Ovary (tissue), 9 donors: Measurements from ENCODE around the gene PITPNC1. TPM values are rescaled to one million over a fixed set of nuclear protein-coding genes. Genes with fewer than 3 reads are reported as not detected.

Experiments
- DNase-seq, 5 donors: peaks; one replicate each; pipeline ENCODE4 v3.0.0-alpha.2; 2019 to 2020
- H3K27ac ChIP-seq, 2 donors: fragments of 200-600 bp; one replicate each; pipeline versions ENCODE4 v1.5.1 to v1.8.0; 2019 to 2022
- H3K27me3 ChIP-seq: fragments of 200-600 bp; one replicate; pipeline ENCODE4 v1.8.0; 2022
- H3K36me3 ChIP-seq: fragments of 200-600 bp; sonication (generic); one replicate; pipeline ENCODE4 v1.5.1; 2019
- H3K4me1 ChIP-seq: one replicate; pipeline ENCODE4 v1.8.1; 2013; ENCODE audit warnings: mild to moderate bottlenecking, moderate library complexity; ENCODE audit not compliant: insufficient read depth
- H3K4me3 ChIP-seq: fragments of 200-600 bp; sonication (generic); one replicate; pipeline ENCODE4 v1.5.1; 2017
- H3K9me3 ChIP-seq, 2 donors: fragments of 200-600 bp in 1 of 2; sonication (generic) in 1 of 2; one replicate each; pipeline versions ENCODE4 v1.5.1 to v1.8.1; 2013 to 2019; ENCODE audit warnings: mild to moderate bottlenecking in 1 of 2, moderate library complexity in 1 of 2
- EP300 ChIP-seq: sonication (generic); formaldehyde crosslinking; IDR thresholded peaks from one replicate; pipeline ENCODE4 v1.6.1; 2017; ENCODE audit warnings: antibody characterized with exemption
- POLR2A ChIP-seq: fragments of 450-650 bp; IDR thresholded peaks from one replicate; pipeline ENCODE4 v1.6.1; 2017; ENCODE audit warnings: antibody characterized with exemption, mild to moderate bottlenecking, moderate library complexity
- WGBS, 3 donors: extraction: QIAGEN DNeasy Blood & Tissue Kit in 1 of 3; methylation state at CpG; one replicate each; pipeline versions ENCODE4 v1.1.5 to v1.1.7; 2013 to 2017; 5-methylcytosine and 5-hydroxymethylcytosine counted together
- intact Hi-C, 4 donors: fragments of 100-400 bp; cut with DNase I; formaldehyde crosslinking; loops; one replicate each; pipeline versions ENCODE4 v1.11.0 to v1.15.1; 2022 to 2023
- polyA plus RNA-seq, 2 donors: library from polyadenylated mRNA; stranded (reverse); fragments of 200-250 nt in 1 of 2; fragments of 350-450 nt in 1 of 2; fragmentation: Illumina TruSeq in 1 of 2; extraction: RNeasy Lipid Tissue Mini Kit (QIAGEN cat#74804) in 1 of 2; gene quantifications; one replicate each; pipeline ENCODE4 v1.2.3, GENCODE V29; 2013 to 2014
- total RNA-seq, 7 donors: library from RNA; depleted of rRNA in 2 of 7; stranded (reverse); fragments of >200 nt in 2 of 7; fragmentation: NEBNext Ultra II Directional in 3 of 7; extraction: Animal tissue kit (Norgen Biotek cat#: 25700) in 3 of 7; gene quantifications; one replicate each; pipeline versions ENCODE4 v1.1.0 to v1.2.4, GENCODE V29; 2016 to 2023
- TF ChIP-seq, protein P1 (sequence below), 3 donors: fragments of 450-650 bp in 2 of 3; fragments of 200-600 bp in 1 of 3; IDR thresholded peaks; one replicate each; pipeline versions ENCODE4 v1.5.1 to v1.8.0; 2016 to 2022; ENCODE audit warnings: antibody characterized with exemption in 3 of 3, mild to moderate bottlenecking in 1 of 3
- donor health status: DM: no; HTN: no; CAD: no; lungs with moderate emphysema.
- donor health status: DM: no; HTN: no; CAD: no.
- donor health status: Bipolar disorder and iron deficiency.
- donor health status: DM: yes; HTN: yes; CAD: no.
- donor health status: DM: no; HTN: no; CAD: no.
- donor health status: DM: yes; HTN: yes; CAD: no.

PITPNC1 gene
- total and polyA plus RNA-seq, 9 donors = 14.9 to 40.9 (median 23.8) TPM

DNA sequence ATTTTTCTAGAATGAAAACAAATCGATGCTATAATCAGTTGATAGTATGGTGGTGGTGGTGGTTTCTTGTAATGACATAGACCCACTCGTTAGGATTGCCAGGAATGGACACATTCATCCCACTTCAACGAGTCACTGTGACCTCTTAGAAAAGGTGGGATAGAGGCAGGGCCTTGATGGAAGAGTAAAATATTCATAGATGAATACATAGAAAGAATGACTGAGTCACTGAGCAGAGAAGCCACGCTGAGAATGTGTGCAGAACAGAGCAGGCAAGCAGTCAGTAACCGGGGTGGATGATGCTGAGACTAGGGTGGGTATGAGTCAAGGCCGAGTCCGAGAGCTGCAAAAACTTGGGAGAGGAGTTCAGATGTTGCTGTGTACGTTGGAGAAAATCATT, 129.9 kb downstream of the PITPNC1 start:
- no peak for DNase-seq
- no peaks in the 10 kb centered on the region for H3K27me3 ChIP-seq
- 83 to 88% (median 85%) methylated on average over 8 of the region's 8 CpGs for WGBS, 3 donors
- no peaks in the 10 kb centered on the region for H3K36me3 ChIP-seq
- no peak overlapping the region for H3K4me3 ChIP-seq
- H3K9me3 ChIP-seq = no peaks in the 10 kb centered on the region
- H3K27ac ChIP-seq = no peak overlapping the region
- TF ChIP-seq POLR2A = no peak
- TF ChIP-seq, protein P1, sequence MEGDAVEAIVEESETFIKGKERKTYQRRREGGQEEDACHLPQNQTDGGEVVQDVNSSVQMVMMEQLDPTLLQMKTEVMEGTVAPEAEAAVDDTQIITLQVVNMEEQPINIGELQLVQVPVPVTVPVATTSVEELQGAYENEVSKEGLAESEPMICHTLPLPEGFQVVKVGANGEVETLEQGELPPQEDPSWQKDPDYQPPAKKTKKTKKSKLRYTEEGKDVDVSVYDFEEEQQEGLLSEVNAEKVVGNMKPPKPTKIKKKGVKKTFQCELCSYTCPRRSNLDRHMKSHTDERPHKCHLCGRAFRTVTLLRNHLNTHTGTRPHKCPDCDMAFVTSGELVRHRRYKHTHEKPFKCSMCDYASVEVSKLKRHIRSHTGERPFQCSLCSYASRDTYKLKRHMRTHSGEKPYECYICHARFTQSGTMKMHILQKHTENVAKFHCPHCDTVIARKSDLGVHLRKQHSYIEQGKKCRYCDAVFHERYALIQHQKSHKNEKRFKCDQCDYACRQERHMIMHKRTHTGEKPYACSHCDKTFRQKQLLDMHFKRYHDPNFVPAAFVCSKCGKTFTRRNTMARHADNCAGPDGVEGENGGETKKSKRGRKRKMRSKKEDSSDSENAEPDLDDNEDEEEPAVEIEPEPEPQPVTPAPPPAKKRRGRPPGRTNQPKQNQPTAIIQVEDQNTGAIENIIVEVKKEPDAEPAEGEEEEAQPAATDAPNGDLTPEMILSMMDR (IDR thresholded peaks at IDR 0.05) = no peak
- no peak for TF ChIP-seq EP300
- intact Hi-C loops = no loop called here
- H3K4me1 ChIP-seq = no peaks in the 10 kb centered on the region

- H3K4me1 ChIP-seq = no peaks in the 10 kb centered on the region
- H3K9me3 ChIP-seq = no peaks in the 10 kb centered on the region
- TF ChIP-seq EP300 (no peak), POLR2A (no peak)
- TF ChIP-seq, protein P1 (IDR thresholded peaks at IDR 0.05) = no peak
- H3K36me3 ChIP-seq = no peaks in the 10 kb centered on the region
- intact Hi-C loops = no loop called here
- 53 to 59% (median 57%) methylated on average over 10 of the region's 10 CpGs for WGBS, 3 donors
- no peak for DNase-seq
- H3K27me3 ChIP-seq = no peaks in the 10 kb centered on the region
- no peak overlapping the region for H3K27ac ChIP-seq
- H3K4me3 ChIP-seq = no peak overlapping the region
These were observed 132.6 kb downstream of the PITPNC1 start for GRCh38 chr17:67509390-67510287.

GRCh38 chr17:67511012-67511411, 133.9 kb downstream of the PITPNC1 start:
- TF ChIP-seq EP300 = no peak
- no peak for TF ChIP-seq POLR2A
- TF ChIP-seq, protein P1 (IDR thresholded peaks at IDR 0.05) = no peak
- 89 to 93% (median 90%) methylated on average over 3 of the region's 3 CpGs for WGBS, 3 donors
- DNase-seq = no peak
- peaks cover 3% of the 10 kb centered on the region for H3K4me1 ChIP-seq
- H3K27ac ChIP-seq = no peak overlapping the region
- no peaks in the 10 kb centered on the region for H3K9me3 ChIP-seq
- intact Hi-C loops = no loop called here
- H3K4me3 ChIP-seq = no peak overlapping the region
- no peaks in the 10 kb centered on the region for H3K36me3 ChIP-seq
- H3K27me3 ChIP-seq = no peaks in the 10 kb centered on the region

- WGBS, 3 donors = 92 to 100% (median 92%) methylated on average over 2 of the region's 2 CpGs
These were observed 134.7 kb downstream of the PITPNC1 start for GRCh38 chr17:67511804-67512203.

More at GRCh38 chr17:67511804-67512203, 134.7 kb downstream of the PITPNC1 start:
- H3K36me3 ChIP-seq = no peaks in the 10 kb centered on the region
- no peak overlapping the region for H3K27ac ChIP-seq
- H3K27me3 ChIP-seq = no peaks in the 10 kb centered on the region
- H3K4me1 ChIP-seq = peaks cover 3% of the 10 kb centered on the region
- DNase-seq = no peak
- no peak overlapping the region for H3K4me3 ChIP-seq
- TF ChIP-seq, protein P1 (IDR thresholded peaks at IDR 0.05) = no peak
- no peak for TF ChIP-seq POLR2A
- TF ChIP-seq EP300 = no peak
- intact Hi-C loops = no loop called here
- H3K9me3 ChIP-seq = no peaks in the 10 kb centered on the region
